HG03025 (cell line): ENCODE measurements around the gene HS3ST4.
"Not testable (repeated sequence)": the region's sequence is repeated elsewhere in the genome, so short reads cannot be mapped to it uniquely, and the experiment has no call there.

Source experiments
- ATAC-seq: cut with Tn5 transposase; IDR thresholded peaks from one replicate; pipeline ENCODE4 v1.9.1; 2021; ENCODE audit warnings: mild to moderate bottlenecking, moderate library complexity; ENCODE audit not compliant: unreplicated experiment, low FRiP score

HS3ST4 gene

DNA sequence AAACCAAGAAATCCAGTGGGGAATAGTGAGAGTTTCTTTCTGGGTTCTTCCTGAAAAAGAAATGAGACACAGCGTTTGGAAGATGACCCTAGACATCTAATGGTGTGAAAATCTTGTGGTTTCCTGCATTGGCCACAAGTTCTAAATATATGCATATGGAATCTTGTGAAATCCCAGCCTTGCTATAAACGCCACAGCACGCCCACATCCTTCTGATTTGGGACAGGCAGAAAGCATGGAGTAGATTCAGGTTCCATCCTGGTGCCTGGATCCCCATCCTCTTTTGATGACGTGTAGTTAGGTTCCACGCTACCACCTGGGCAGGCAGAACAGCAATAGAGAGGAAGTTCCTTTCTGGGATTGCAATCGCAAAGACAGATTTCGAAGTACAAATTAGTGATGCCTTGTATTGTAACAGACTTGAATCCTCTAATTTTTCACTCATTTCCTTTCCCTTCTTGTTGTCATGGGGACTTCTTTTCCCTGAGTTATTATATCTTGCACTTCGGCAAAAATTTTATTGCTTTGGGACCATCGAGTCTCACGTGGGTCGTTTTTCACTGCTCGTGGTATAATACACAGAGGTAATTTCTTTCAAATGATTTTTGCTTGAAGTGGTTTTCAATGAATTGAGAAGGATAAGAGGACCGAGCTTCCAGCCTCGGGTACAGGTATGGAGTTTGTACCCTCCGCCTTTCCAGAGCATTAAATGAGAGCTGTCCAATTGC, 37.6 kb downstream of the HS3ST4 start:
- no peak for ATAC-seq

DNA sequence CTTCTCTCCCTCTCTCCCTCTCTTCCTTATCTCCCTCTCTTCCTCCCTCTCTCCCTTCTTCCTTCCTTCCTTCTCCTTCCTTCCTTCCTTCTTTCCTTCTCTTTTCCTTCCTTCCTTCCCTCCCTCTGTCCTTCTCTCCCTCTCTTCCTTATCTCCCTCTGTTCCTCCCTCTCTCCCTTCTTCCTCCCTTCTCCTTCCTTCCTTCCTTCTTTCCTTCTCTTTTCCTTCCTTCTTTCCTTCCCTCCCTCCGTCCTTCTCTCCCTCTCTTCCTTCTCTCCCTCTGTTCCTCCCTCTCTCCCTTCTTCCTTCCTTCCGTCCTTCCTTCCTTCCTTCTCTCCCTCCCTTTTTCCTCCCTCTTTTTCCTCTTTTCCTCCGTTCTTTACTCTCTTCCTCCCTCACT, 38.6 kb downstream of the HS3ST4 start:
- ATAC-seq, result no peak

DNA sequence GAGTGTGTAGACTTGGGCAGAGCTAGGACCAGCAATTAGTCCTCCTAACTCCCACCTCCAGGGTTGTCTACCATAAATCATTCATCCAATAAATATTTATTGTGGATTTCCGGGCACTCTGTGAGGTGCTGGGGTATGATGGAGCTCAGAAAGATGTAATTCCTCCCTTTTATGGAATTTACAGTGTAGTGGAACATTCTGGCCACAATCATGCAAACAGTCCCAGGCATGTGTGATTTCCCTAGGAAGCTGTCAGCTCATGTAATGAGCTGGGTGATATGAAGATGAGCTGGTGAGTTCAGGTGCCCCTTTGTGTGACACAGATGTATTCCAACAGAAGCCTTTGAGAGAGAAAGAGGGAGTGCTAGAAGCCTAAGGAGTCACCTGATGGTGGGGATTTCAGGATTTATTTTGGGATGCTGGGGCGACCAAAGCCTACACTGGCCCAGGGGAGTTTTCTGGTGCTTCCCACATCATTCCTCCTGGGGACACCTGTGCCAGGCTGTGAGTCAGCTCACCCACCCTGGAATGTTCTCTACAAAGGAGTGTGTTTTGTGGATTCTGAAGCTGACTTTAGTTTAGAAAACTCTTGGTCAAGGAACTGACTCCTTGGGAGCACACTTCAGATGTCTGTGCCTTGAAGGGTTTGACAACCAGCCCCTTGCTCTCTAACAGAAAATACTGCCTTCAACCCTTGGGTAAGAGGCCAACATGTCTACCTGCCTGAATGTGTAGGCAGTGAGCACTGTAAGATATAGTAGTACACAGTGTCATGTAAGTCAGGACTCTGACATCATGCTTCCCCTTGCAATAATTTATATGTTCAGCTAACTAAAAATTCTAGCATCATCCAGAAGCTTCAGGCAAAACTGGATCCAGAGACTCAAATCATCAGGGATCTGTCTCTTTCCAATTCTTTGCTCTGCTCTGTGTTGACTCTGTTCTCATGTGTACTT, 42.9 kb downstream of the HS3ST4 start:
- ATAC-seq, result no peak

DNA sequence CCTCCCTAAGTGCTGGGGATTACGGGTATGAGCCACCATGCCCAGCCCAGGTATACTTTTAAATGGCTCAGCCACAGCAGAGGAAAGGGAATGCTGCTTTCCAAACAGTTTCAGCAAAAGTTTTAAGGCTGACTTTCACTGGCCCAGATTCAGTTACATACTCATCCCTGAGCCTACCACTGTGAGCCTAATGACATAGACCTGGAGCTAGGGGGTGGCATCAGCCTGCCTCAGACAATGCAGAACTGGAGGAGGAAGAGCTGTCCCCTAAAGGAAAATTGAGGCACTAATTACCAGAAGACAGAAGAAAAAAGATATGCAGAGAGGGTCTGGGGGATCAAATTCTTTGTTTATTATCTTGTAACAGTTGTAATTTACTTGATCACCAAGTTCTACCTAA, 43.9 kb downstream of the HS3ST4 start:
- ATAC-seq, result no peak

DNA sequence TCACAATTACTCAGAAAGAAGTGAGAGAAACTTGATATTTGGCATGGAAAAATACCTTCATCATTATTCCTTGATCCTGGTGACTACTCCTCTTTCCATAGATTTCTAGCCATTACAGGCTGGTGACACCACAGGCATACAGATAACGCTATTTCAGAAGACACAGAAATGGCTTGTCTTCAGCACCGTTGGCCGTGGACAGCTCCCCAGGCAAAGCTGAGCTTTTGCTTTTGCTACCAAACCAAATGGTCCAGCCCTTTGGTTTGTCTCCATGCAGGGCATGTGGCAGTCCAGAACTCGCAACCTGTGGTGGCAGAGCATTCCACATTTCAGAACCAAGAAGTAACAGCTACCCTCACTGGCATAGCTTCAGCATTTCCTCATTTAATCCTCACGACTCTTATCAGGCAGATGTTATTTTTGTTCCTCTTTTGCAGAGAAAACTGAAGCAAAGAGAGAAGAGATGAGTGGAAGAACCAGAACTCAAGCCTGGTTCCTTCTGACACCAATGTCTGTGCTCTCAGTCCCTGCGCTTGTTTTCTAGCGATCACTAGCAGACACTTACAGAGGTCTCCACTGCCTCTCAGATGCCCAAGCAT, 55.5 kb downstream of the HS3ST4 start:
- no peak for ATAC-seq

DNA sequence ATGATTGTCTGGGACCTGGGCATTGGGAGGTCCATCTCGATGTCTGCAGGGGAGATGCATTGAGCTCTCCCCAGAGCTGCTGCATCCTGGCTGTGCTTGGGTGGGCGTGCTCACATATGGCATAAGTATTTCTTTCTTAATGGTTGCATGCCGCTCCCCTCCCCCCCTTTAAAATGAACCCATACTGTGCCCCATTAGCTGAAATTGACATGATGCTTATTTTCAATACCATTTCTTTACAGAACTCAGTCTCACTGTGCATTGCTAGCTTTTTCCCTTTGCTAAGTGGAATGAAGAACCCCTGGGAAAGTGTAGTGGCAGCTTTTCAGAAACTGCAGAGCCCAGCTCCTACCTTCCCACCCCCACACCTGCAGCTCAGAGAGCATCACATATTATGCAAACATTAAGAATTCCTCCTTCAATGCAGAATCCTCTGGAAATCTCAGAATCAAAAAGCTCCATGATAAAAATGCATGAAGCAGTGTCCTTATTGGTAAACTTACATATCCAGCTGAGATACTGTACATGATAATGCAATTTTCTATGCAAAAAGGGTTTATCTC, 56.4 kb downstream of the HS3ST4 start:
- ATAC-seq, result no peak

DNA sequence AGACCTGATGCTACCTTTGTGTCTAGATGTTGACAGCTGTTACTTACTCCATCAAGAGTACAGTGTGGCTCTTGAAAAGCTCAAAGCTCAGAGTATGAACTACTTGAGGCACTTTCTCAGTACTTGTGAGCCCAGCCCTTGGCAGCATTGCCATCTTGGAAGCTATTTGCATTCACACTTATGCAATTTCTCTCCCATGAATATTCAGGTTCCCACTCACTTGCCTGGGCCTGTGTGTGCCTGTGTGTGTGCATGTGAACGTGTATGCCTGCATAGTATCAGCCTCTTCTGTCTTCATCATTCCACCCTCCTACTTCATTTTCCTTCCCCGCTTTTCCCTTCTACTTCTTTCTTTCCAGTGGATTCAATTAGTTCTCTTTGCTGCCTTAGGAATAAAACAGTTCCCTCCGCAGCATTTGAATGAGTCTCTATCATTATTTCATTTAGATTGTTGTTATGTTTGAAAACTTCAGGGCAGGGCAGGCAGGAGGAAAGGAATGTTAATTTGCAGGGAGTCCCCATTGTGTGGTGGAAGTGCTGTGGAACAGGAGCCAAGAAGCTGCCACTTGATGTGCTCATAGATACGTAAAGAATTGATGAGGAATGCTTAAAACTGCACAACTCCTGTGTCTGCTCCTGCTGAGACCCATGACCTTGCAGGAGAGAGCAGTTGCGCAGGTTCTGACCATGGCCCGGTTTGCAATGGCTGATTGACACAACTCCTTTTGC, 58.9 kb downstream of the HS3ST4 start:
- ATAC-seq, result no peak

DNA sequence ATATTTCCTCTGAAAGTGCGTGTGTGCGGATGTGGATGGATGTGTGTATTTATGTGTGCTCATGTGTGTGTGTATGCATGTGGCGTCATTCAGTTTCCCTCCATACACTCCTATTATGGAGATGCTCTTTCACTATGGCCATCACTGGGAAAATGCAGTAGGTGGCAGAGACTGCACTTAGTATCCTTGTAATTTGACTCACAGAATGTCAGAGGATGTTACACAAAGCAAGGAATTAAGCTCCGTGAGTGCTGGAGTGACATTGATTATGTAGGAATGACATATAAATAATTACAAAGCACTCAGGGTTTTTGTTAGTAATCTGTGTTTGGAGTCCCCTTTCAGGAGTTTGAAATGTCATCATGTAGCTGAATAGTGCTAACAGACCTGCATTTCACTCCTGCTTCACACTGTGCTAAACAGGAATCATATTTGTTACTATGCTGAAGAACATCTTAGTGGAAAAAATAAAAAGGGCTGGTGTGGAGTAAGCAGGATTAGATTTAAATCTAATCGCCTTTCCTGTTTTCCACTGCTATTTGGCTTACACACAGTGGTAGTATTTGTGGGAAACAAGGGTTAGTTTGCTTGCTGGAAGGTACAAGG, 59.6 kb downstream of the HS3ST4 start:
- no peak for ATAC-seq

DNA sequence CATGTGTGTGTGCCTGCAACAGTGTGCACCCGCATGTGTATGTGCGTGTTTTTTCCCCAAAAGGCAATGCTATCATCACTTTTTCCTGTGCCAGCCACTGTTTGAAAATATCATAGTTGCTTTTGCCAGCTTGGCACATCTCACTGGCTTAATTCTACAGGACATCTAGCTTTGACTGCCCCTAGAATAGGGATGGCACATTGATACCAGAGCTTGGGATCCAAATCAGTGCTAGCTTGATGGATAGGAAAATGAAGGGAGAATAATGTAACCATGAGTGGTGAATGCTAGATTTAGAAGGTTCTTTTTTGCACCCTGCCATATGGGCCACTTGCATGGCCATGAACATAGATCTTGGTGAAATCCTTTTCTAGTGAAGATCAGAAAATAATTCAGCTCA, 72.7 kb downstream of the HS3ST4 start:
- no peak for ATAC-seq

DNA sequence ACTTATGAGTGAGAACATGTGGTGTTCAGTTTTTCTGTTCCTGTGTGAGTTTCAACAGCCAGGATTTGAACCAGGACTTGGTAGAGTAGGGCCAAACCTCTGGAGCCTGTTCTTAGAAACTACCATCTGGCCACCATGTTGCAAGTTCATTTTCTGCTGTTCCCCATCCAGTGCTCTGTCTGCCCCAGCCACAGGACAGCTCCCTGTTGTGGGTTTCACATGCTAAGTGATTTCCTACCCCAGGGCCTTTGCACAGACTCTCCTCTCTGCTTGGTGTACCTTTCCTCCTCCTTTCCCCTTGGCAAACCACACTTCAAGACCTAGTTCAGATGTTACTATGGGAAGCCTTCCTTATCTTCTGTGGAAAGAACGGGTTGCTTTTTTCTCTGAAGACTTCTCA, 79.5 kb downstream of the HS3ST4 start:
- ATAC-seq, result no peak

DNA sequence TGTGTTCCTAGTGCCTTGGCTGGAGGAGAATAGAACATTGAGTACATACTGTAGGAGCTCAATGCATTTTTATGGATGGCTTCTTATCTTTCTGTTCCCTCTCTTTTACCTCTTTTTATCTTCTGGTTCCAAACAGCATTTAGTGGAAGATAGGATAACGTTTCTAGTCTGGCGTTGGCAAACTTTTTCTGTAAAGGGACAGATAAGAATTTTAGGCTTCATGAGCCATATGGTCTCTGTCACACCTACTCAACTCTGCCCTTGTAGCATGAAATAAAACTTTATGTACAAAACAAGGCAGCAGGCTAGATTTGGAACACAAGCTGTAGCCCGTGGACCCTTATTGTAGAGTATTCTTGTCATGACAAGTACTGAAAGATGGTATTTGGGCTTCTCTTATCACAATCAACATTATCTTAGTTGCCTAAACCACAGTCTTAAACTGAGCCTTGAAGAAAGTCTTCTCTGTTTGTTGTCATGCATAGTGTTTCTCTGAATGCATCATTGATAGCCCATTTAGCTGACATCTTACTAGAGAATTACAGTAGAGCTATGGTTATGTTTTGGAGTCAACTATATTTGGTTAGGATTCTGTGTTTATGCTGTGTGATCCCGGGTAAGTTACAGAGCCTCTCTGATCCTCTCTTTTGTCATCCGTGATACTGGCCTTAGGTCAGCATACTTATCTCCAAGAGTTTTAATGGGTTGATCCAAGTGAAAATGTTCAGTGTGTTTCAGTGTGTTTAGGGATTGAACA, 80.2 kb downstream of the HS3ST4 start:
- ATAC-seq, result no peak

DNA sequence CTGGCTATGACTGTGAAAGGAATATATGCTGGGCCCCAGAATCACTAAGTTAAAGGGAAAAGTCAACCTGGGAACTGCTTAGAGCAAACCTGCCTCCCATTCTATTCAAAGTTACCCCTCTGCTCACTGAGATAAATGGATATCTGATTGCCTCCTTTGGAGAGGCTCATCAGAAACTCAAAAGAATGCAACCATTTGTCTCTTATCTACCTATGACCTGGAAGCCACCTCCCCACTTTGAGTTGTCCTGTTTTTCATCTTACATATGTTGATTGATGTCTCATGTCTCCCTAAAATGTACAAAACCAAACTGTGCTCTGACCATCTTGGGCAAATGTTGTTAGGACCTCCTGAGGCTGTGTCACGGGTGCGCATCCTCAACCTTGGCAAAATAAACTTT, 84.5 kb downstream of the HS3ST4 start:
- not testable (repeated sequence) for ATAC-seq

DNA sequence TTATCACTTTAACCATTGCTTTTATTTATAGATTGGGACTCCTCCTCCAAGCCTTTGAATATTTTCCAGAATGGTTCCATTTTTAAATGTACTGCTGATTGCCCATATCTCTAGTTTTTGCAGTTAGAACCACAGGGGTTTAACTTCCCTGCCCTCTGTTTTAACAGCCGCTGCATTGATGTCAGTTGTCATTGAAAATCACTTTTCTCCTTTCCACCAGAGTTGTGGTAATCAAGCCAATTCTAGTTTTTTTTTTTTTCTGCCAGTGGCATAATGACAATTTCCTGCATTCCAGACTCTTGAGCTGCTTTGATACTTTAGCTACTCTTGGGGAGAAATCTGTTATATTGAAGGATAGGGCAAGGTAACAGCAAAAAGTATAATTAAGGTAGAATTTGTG, 91.5 kb downstream of the HS3ST4 start:
- no peak for ATAC-seq

DNA sequence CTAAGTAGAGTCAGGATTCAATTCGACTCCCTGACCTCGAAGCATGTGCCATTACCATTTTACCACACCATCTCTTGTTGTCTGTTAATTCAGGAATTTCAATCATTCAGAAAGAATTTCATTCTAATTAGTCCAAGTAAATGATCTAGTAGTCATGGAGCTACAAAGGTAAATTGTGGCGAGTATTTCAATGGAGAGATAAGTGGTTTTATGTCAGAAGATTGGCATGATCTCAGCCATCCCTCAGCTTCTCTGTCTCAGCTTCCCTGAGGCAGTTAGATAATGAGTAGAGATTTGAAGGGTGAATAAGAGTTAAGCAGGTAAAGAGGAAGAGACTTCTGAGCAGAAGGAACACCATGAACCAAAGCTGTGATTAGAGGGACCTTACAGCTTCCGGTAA, 93.6 kb downstream of the HS3ST4 start:
- no peak for ATAC-seq

DNA sequence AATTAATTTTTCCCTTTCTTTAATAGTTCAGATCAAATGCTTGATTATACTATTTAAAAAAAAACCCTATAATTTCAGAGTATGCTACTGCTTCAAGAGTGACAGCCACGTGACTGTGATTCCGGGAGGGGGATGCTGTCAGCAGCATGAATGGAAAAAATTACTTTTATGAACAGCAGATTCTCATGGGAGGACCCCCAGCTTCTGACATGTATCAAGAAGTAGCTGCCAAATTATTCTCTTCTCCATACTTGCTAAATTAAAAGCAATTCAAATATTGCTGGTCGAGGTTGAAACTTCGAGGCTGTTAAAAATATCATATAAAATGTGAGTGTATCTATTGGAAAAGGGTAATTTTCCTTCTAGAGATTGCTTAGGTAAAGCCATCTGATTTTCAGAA, 95.0 kb downstream of the HS3ST4 start:
- ATAC-seq, result no peak

DNA sequence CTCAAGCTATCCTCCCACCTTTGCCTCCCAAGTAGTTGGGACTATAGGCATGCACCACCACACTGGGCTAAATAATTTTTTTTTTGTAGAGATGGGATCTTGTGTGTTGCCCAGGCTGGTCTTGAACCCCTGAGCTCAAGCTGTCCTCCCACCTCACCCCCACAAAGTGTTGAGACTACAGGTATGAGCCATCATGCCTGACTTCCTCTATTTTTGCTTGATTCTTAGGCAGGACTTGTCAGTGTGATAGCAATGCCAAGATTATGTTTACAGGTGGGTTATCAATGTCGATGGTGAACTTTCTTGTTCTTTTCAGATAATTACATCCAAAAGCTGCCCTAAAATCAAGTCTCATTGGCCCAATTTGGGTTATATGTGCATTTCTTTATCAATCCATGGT, 96.9 kb downstream of the HS3ST4 start:
- ATAC-seq, result no peak

DNA sequence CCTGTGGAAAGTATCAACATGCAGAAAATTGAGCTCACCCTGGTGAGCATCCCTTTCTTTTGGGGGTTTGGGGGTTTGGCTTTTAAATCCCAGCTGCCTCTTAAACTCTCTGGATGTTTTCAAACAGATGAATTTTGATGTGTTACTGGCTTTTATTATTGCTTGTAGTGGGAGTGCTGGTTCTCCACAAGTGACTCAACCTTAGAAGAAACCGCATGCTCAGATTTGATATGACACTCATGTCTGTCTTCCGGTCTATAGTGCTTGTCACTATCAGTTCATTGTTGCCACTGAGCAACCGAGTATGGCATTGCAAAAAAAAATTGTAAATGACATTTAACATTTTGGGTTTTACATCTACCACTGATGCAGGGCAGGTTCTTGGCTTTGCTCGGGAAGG, 104.5 kb downstream of the HS3ST4 start:
- no peak for ATAC-seq

DNA sequence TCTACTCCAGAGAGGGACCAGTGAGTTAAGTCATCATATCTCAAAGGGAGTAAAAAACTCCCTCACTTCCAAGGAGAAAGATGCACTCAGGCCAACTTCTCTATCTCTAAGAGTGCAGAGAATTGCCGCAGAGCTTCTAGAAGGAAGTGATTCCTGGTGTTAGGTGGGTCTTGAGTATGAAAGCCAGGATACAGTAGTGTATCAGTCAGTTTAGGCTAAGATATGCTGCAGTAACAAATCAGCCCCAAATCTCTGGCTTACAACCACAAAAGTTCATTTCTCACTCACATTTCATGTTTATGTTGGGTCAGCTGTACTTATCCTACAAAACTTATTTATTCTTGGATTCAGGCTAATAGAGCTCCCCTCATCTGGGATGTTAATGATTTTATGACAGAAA, 106.3 kb downstream of the HS3ST4 start:
- ATAC-seq, result no peak

DNA sequence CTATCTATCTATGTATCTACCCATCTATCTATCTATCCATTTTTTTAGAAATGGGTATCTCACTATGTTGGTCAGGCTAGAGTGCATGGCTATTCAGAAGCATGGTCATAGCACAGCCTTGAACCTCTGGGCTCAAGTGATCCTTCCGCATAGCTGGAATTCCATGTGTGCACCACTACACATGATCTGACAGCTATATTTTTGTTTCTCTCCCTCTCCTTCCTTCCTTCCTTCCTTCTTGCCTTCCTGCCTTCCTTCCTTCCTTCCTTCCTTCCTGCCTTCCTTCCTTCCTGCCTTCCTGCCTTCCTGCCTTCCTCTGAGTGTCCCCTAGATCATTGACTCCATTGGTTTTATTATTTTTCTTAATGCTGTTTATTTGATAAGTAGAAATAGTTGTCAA, 108.1 kb downstream of the HS3ST4 start:
- ATAC-seq, result no peak
